Colon (tissue), 2 donors: ENCODE measurements around the gene FAM187B.
"Not testable (repeated sequence)": the region's sequence is repeated elsewhere in the genome, so short reads cannot be mapped to it uniquely, and the experiment has no call there.

Experiments used
- FAIRE-seq: peaks from 2 replicates; lab custom pipeline; 2012; peaks lifted over from hg19 to GRCh38; lab: Jason Lieb, UNC
- donor health status: control.
- donor health status: control.

FAM187B gene

DNA sequence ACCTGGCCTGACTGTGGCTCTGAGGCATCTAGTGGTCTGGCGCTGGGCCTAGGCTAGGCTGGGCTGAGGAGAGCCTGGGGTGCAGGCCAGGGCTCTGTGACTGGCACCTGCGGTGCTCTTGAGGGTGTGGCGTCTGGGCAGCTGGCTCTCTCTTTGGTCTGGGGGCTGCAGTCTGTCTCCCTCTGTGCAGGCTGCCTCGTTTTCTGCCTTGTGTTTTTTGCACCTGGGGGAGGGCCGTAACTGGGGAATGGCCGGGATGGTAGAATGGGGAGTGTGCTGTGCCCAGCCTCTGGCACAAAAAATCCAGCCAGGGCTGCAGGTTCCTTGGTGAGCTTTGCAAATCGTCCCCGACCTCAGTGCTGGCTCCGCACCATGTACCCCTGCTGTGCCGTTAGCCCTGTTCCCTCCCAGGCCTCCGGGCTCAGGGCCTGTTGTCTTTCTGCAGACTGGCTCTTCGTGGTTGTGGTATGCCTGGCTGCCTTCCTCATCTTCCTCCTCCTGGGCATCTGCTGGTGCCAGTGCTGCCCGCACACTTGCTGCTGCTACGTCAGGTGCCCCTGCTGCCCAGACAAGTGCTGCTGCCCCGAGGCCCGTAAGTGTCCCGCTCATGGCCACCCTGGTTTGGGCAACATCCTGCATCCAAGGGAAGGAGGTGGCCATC, 33.7 kb upstream of the FAM187B start:
- no peak for FAIRE-seq

DNA sequence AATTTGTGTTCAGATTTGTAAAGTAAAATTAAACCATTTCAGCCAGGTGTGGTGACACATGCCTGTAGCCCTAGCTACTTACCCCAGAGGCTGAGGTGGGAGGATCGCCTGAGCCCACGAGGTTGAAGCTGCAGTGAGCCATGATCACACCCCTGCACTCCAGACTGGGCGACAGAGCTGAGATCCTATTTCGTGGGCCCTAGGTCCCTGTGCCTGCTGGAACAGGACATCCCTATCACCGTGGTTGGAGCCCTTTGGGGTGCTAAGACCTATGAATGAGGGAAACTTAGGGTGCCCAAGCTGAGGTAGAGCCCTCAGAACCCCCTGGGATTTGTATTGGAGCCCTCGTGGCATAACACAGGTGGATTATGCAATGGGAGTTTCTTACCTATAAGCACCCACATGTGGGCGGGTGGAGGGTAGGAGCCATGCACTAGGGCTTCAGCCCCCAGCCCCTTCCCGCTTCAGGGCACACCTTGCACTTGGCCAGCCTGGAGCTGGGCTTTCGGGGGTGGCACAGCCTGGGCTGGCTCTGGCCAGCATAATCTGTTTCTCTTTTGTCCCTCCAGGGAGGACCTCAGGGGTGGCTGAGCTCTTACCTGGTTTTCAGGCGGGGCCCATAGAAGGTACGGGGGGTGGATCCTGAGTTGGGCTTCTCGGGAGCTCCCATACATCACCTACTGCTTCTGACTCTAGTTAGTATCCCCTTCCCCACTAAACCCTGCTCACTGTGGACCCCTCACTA, 33.0 kb upstream of the FAM187B start:
- no peak for FAIRE-seq

DNA sequence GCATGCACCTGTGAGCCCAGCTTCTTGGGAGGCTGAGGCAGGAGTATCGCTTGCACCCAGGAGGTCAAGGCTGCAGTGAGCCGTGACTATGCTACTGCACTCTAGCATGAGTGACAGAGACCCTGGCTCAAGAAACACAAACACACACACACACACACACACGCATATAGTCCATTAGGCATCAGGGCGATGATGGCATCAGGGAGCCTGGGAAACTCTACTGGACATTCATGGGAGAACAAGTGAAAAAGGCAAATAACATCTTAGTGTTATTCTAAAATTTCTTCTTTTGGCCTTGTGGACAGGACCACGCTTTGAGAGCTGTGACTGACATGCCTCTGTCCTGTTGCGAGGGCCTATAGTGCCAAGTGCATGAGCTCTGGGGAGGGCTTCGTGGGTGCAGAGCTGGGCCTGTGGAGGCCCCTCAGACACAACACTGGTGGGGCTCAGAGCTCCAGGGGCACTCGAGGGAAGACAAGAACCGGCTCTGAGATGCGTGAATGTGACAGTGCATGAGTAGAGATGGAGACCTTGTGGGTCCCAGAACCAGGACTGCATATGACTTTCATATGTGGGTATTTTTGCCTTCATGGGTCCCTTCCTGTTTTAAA, 32.3 kb upstream of the FAM187B start:
- FAIRE-seq: no peak

DNA sequence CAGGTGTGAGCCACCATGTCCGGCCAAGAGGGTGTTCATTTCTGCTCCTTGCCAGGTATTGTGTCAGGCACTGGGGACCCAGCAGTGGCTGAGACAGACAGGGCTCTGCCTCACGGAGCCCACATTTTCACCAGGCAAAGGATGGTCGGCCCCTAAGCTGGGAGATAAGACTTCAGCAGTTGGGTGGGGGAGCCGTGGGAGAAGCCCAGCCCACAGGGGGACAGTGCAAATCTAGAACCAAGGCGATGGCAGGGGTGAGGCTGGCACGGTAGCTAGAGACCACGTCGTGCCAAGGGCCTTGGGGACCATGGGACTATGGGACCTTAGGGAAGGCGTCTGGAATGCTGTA, 28.5 kb upstream of the FAM187B start:
- FAIRE-seq: no peak

DNA sequence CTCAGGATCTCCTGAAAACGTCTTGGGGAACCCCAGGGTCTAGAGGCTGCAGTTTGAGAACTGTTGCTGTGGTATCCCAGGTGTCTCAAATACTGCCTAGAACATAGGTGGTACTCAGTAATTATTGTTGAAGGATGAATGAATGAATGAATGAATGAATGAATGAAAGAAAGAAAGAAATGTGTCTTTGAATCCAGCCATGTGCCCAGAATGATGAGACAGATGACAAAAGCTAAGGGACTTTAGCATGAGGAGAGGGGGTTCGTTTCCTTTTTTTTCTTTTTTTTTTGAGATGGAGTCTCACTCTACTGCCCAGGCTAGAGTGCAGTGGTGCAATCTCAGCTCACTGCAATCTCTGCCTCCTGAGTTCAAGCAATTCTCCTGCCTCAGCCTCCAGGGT, 28.0 kb upstream of the FAM187B start:
- FAIRE-seq: no peak

DNA sequence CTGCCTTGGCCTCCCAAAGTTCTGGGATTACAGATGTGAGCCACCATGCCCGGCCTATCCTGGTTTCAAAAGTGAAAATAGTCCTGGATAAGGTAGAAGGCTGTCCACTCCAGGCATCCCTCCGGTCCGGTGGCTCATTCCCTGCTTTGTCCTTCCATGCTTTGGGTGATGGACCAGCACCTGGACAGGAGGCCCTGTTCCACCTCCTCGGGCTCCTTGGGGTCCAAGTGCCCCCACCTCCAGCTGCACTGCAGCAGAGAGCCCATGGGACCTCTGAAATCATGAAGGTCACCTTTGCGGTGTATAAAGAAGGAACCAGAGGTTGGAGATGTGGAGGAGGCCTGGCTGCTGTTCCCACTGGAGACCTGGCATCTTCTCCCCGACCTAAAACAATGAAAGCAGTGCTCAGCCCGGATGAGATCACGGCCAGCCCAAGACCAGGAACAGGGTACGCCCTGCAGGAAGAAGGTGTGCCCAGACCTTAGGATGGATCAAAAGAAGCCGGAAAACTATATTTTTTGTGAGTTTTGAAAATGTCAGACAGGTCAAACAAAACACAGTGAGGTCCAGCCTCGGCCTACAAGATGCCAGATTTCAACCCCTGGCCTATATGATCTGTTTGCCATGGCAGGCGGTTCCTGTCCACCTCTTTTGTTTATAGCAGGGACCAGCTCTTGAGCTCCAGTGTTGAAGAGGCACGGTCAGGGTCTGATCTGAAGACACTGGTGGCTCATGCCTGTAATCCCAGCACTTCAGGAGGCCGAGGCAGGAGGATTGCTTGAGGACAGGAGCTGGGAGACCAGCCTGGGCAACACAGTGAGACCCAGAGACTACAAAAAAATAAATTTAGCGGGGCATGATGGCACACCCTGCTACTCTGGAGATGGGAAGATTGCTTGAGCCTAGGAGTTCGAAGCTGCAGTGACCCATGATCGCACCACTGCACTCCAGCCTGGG, 26.1 kb upstream of the FAM187B start:
- no peak for FAIRE-seq

DNA sequence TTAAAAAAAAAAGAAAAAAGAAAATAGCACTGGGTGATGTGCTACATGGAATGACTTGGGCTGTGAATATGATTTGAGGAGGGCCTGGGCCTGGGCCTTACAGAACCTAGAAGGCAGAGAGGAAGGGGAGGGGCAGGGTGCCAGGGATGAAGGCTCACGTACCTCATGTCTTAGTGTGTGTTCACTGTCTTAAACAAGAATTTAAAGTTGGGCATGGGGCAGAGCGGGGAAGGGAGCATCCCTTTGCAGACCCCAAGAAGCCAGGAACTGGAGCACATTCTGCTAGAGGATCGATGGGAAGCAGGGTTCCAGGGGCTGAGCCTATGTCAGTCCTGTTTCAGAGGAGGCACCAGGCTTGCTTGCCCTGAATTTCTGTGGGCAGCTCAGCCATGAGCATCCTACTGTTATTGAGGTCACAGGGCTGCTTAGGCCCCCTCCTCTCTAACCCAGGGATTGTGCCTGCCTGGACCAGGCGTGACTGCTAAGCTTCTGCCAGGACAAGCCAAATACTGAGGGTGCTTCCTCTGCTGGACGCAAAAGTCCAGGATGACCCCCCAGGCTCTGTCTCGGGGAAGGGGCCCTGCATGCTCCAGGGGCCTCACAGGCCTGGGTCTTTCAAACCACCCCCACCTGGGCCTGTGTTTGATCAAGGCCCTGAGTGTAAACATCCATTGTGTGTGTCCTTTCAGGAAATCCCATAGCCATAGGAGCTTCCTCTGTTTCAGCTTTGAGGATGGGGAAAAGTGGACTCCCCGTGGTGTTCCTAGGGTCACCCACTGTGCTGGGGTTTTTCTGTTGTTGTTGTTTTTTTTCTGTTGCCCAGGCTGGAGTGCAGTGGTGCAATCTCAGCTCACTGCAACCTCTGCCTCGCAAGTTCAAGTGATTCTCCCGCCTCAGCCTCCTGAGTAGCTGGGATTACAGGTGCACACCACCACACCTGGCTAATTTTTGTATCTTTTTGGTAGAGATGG, 25.1 kb upstream of the FAM187B start:
- FAIRE-seq: no peak

DNA sequence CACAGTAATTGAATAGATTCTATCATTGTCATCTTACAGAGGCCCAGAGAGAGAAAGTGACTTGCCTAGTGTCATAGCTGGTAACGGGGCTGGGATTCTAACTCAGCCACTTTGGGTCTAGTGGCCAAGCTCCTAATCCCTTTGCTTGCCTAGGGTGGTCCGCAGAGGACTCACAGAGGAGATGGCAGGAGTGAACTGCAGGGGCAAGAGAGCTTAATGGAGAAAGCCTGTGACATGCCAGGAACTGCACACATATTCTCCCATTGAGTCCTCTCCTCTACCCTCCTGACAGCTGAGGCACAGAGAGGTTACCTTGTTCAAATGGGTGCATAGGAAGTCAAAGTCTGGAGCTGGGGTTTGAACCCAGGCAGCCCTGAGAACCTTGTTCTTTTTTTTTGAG, 22.9 kb upstream of the FAM187B start:
- no peak for FAIRE-seq

DNA sequence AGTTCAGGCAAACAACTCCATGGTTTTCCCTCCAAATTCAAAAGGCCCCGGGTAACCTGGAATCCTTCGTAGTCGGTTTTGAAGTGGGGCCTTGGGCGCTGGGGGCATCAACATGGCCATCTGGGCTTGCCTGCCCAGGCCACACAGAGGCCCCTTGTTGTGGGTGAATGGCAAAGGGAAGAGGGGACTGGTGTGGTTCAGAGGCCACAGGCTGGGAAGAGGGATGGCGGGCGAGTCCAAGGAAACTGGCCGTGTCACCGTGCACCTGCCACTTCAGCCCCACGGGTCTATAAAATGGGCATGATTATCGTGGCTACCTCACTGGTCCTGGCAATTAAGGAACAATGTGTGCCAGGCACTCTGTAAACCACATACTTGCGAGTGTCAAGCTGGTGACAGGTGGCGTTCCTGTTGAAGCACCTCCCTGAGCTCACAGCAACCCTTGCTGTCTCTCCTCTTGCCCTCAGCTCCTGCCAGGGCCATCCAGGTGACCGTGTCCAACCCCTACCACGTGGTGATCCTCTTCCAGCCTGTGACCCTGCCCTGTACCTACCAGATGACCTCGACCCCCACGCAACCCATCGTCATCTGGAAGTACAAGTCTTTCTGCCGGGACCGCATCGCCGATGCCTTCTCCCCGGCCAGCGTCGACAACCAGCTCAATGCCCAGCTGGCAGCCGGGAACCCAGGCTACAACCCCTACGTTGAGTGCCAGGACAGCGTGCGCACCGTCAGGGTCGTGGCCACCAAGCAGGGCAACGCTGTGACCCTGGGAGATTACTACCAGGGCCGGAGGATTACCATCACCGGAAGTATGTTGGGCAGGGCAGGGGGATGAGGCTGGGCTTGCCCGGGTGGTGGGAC, 21.5 kb upstream of the FAM187B start:
- FAIRE-seq: no peak

DNA sequence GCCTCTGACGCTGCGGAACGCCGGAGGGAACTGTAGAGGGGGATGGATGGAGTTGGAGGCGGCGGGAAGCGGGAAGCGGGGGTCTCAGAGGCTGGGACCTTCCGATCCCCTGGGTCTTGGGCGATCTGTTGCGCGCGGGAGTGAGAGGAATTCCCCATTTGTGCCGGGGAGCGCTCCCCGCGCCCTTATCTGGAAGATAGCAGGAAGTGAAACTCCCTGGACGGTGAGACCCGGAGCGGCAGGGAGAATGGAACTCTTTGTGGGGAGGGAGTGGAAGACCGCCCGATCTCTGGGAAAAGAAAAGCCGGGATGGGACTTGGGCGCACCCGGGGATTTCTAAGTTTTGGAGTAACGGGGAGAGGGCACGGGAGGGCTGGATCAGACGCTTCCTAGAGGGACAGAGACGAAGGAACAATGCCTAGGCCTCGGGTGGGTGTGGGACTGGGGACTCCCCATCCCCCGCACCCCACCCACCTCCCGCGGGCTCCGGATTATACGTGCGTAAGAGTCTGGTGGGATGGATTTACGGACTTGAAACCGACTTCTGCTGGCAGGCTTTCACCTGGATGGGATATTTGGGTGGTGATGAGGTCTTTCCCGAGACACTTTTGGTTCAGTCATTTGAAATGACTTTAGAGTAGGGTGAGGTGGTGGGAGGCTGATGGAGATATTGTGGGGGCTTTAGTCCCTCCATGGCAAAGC, 20.8 kb upstream of the FAM187B start:
- no peak for FAIRE-seq

DNA sequence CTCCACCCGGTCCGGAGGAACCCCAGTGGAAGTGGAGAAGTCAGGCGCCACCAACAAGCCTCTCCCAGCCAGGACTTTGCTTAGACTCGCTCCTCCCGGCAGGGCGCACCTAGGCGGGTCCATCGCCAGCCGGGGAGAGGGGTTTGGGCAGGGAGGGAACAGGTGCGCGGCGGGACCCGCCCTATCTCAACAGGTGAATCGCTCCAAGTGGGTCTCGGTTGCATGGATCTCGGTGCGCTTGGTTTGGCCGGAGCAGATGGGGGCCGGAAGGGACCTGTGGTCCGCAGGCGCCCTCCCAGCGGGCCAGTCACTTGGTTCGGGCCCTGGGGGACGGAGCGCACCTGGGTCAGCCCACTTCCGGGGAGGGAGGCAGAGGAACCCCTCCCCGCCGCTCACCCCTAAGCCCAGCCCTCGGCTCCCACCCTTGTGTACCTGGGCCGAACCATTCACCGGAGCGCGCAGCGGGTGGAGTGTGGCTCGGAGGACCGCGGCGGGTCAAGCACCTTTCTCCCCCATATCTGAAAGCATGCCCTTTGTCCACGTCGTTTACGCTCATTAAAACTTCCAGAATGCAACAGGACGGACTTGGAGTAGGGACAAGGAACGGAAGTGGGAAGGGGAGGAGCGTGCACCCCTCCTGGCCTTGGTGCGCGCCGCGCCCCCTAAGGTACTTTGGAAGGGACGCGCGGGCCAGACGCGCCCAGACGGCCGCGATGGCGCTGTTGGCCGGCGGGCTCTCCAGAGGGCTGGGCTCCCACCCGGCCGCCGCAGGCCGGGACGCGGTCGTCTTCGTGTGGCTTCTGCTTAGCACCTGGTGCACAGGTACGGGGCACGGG, 20.0 kb upstream of the FAM187B start, which contains the start of gene LSR:
Gene LSR, plus strand, starts transcription at position 693 of the 836 bp plus-strand sequence. Its CDS starts 21 bp downstream, at position 714.
- no peak for FAIRE-seq

DNA sequence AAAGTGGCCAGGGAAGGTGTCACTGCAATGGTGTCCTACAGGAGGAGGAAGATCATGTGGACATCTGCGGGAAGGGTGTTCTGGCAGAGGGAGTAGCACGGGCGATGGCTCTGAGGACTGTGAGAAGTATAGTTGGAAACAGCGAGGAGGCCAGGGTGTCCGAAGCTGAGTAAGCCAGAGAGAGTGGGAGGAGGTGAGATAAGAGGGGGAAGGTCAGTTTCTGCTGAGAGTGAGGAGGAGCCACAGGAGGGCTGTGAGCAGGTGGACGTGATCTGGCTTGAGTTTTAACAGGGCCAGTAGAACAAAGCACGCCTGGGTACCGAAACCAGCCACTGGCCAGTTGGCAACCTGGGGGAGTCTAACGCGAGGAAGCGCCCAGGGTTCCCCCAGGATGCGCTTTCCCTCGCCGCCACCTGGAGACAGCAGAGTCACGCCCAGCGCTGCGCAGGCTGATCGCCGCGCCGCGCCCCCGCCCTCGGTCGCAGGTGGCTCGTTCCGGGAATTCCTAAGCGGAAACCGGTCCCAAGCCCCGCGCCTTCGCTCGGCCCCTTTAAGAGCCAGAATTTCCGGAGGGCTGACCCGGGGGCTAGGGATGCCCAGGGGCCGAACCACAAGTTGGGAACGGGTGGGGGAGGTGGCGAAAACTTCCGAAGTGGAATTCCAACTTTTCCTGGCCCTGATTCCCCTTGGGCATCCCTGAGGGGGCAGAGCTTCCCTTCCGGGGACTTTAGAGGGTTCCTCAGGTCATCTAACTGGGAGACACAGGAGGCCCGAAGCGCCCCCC, 19.2 kb upstream of the FAM187B start:
- no peak for FAIRE-seq

DNA sequence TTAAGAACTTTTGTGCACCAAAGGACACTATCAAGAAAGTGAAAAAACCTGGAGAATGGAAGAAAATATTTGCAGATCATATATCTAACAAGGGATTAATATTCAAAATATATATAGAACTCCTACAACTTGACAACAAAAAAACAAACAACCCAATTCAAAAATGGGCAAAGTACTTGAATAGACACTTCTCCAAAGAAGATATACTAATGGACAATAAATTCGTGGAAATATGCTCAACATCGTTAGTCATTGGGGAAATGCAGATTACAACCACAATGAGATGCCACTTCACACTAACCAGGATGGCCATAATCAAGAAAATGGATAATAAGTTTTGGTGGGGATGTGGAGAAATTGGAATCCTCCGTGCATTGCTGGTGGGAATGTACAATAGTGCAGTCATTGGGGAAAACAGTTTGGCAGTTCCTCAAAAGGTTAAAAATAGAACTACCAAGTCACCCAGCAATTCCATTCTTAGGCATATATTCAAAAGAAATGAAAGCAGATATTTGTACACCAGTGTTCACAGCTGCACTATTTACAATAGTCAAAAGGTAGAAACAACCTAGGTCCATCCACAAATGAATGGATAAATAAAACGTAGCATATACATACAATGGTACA, 18.0 kb upstream of the FAM187B start:
- no peak for FAIRE-seq

DNA sequence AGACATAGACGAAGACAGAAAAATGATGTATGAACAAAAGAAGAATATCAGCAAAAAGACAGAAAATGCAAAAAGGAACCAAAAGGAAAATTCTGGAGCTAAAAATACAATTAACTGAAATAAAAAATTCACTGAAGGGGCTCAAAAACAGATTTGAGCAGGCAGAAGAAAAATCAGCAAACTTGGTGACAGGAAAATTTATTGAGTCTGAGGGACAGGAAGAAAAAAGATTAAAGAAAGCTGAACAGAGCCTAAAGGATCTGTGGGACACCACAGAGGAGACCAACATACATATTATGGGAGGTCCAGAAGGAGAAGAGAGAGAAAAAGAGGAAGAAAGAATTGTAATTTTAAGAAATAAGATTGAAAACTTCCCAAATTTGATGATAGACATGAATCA, 12.9 kb upstream of the FAM187B start:
- FAIRE-seq: no peak

DNA sequence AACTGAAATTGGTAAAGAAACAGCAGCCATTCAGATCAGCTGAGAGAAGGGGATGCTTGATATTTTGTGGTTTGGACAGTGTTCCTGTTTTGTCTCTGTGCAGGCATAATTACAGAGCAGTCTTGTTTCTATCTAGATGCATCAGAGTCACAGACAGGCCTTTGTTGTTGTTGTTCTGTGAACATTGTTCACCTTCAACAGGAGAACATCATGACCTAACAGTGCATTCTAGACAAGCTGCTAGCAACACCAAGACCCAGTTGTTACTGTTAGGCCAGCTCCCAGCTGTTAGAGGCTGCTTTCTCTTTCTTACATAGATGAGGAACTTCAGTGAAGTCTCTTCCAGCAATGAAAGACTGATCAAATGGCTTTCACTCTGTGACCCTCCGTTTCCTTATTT, 11.8 kb upstream of the FAM187B start:
- no peak for FAIRE-seq

DNA sequence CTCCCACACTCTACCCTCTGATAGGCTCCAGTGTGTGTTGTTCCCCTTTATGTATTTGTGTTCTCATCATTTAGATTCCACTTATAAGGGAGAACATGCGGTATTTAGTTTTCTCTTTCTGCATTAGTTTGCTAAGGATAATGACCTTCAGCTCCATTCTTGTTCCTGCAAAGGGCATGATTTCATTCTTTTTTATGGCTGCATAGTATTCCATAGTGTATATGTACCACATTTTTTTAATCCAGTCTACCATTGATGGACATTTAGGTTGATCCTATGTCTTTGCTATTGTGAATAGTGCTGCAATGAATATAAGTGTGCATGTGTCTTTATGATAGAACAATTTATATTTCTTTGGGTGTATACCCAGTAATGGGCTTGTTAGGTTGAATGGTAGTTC, 11.1 kb upstream of the FAM187B start:
- FAIRE-seq: not testable (repeated sequence)
